Head of caudate nucleus (tissue), 42 donors: ENCODE measurements around the gene PRSS48.

Source experiments
- DNase-seq, 42 donors: peaks; one replicate each; pipeline versions ENCODE4 v3.0.0 to v3.0.0-alpha.2; 2020 to 2021; ENCODE audit warnings: mixed read lengths in 7 of 42
- intact Hi-C: fragments of 100-400 bp; cut with DNase I; formaldehyde crosslinking; loops from one replicate; pipeline ENCODE4 v1.15.0; 2022

Gene PRSS48

DNA sequence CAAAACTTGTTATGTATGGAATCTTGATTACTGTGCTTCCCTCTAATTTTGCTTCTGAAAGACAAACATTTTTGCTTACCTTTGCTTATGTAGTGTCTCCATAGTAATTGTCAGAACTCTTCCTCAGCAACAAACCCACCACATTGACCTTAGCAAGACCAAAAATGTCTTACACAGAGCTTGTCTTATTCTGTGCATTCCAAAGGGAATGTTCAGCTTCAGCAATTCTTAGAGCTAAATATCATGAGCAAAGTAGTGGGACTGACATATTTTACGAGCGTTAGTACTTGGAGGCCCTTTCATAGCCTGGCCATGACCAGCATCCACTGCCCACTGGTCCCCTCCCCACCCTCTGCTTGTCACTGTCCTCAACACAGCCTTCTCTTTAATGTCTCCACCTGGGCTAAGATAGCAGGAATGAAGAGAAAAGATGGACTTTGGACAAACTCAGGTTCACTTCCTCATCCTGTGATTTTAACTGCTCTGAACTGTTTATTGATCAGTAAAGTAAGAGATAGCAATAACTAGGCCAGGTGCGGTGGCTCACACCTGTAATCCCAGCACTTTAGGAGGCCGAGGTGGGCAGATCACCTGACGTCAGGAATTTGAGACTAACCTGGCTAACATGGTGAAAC, 63.9 kb downstream of the PRSS48 start:
- intact Hi-C loops: no loop called here

More for the DNA sequence above, 63.9 kb downstream of the PRSS48 start:
- DNase-seq: no peak
